T-cell (primary cell): ENCODE measurements around the gene DHRS1. TPM values are rescaled to one million over a fixed set of nuclear protein-coding genes. Genes with fewer than 3 reads are reported as not detected.

Source experiments
- ATAC-seq, 4 experiments: fragments of 200-7000 bp in 3 of 4; fragments of 150-1000 bp in 1 of 4; cut with Tn5 transposase; replicated peaks in 1 of 4; 1 replicate in 3 of 4; 2 replicates in 1 of 4; pipeline ENCODE4 v1.10.0; 2021; ENCODE audit warnings: moderate library complexity in 3 of 4, mild to moderate bottlenecking in 2 of 4, moderate number of reproducible peaks in 1 of 4
- CTCF ChIA-PET, 2 donors: fragments of 300-600 bp; sonication (Branson Sonifier 250); formaldehyde crosslinking; loops; one replicate each; lab custom pipeline; 2022; ENCODE audit warnings: antibody characterized with exemption in 2 of 2; lab: Charles Lee
- POLR2A ChIA-PET, 2 donors: fragments of 300-600 bp; sonication (Branson Sonifier 250); formaldehyde crosslinking; loops; one replicate each; lab custom pipeline; 2022; ENCODE audit warnings: antibody characterized with exemption in 2 of 2; lab: Charles Lee
- DNase-seq, 35 experiments: peaks; one replicate each; pipeline versions ENCODE4 v3.0.0 to v3.0.0-alpha.2; 2013 to 2023
- H3K27ac ChIP-seq: one replicate; pipeline ENCODE4 v1.5.1; 2013; ENCODE audit warnings: low read length
- H3K27me3 ChIP-seq, 2 experiments: replicated peaks in 1 of 2; 1 replicate in 1 of 2; 2 replicates in 1 of 2; pipeline versions ENCODE4 v1.6.1 to v1.7.0; 2013; ENCODE audit warnings: low read length in 1 of 2, mixed read lengths in 1 of 2; ENCODE audit not compliant: control insufficient read depth in 2 of 2, insufficient read depth in 2 of 2; ENCODE audit errors: extremely low read depth in 1 of 2
- H3K36me3 ChIP-seq, 2 donors: 1 replicate in 1 of 2; 2 replicates in 1 of 2; pipeline versions ENCODE4 v1.6.1 to v1.7.0; 2013; ENCODE audit warnings: low read length in 1 of 2; ENCODE audit not compliant: control insufficient read depth in 2 of 2, insufficient read depth in 1 of 2; ENCODE audit errors: extremely low read depth in 1 of 2
- H3K4me1 ChIP-seq, 2 experiments: 1 replicate in 1 of 2; 2 replicates in 1 of 2; pipeline versions ENCODE4 v1.6.1 to v1.7.0; 2013; ENCODE audit warnings: low read length in 2 of 2, mixed read lengths in 1 of 2; ENCODE audit not compliant: insufficient read depth in 2 of 2, control insufficient read depth in 1 of 2; ENCODE audit errors: extremely low read depth in 1 of 2
- H3K4me3 ChIP-seq, 2 donors: 1 replicate in 1 of 2; 2 replicates in 1 of 2; pipeline versions ENCODE4 v1.5.1 to v1.7.0; 2013; ENCODE audit warnings: mild to moderate bottlenecking in 2 of 2, low read length in 1 of 2, moderate library complexity in 1 of 2; ENCODE audit not compliant: control insufficient read depth in 1 of 2; ENCODE audit errors: extremely low read depth in 1 of 2
- H3K9me3 ChIP-seq: 2 replicates; pipeline ENCODE4 v1.7.0; 2013
- H3K27ac Mint-ChIP-seq, 2 donors: one replicate each; pipeline ENCODE4 v1.8.0; 2020 to 2021; ENCODE audit warnings: mild to moderate bottlenecking in 2 of 2, mixed read lengths in 2 of 2
- H3K27me3 Mint-ChIP-seq, 2 donors: one replicate each; pipeline ENCODE4 v1.8.0; 2021 to 2022; ENCODE audit warnings: mixed read lengths in 2 of 2
- H3K36me3 Mint-ChIP-seq: one replicate; pipeline ENCODE4 v1.8.0; 2021; ENCODE audit warnings: mixed read lengths
- H3K4me1 Mint-ChIP-seq, 3 donors: one replicate each; pipeline ENCODE4 v1.8.0; 2020 to 2022; ENCODE audit warnings: mixed read lengths in 3 of 3, mild to moderate bottlenecking in 1 of 3
- H3K4me3 Mint-ChIP-seq, 3 donors: one replicate each; pipeline ENCODE4 v1.8.0; 2020 to 2022; ENCODE audit warnings: mild to moderate bottlenecking in 3 of 3, mixed read lengths in 3 of 3, moderate library complexity in 3 of 3
- H3K9me3 Mint-ChIP-seq, 3 donors: one replicate each; pipeline ENCODE4 v1.8.0; 2020 to 2022; ENCODE audit warnings: mixed read lengths in 3 of 3
- WGBS: methylation state at CpG from one replicate; pipeline ENCODE4 v1.1.5; 2013; ENCODE audit warnings: missing lambda C conversion rate; ENCODE audit not compliant: insufficient coverage; 5-methylcytosine and 5-hydroxymethylcytosine counted together
- total RNA-seq, 35 experiments: library from RNA in 6 of 35; stranded (reverse) in 6 of 35; fragments of 120-200 nt in 1 of 35; gene quantifications; one replicate each; pipeline versions ENCODE4 v1.2.1 to v1.2.4 and lab custom pipeline; 2013 to 2026

DHRS1 gene
- total RNA-seq, 5 donors from 2014 or later (not counting 1 experiment from before 2014, with no cell fraction given): 34.2 to 47.6 (median 39.1) TPM

- CTCF ChIA-PET: interaction anchor here (0.6 to 2.4 kb wide), 11 partner anchors 9 to 119 kb away, joined by 3 to 10 read pairs (median 4); partner anchors contain the start of genes DHRS1 (in 1 of the 2), NOP9 (in 1 of the 2) and TINF2 (in 1 of the 2)
Observed at GRCh38 chr14:24311837-24312615, 12.4 kb upstream of the DHRS1 start.

GRCh38 chr14:24310646-24311604 lies 11.3 kb upstream of the DHRS1 start, which contains the start of gene LTB4R:
LTB4R (plus strand) TSS chr14:24311502; CDS start chr14:24315652, 4,150 bp downstream.
- Histone ChIP-seq H3K27me3 (no peaks in the 10 kb centered on the region), H3K27ac (peak within 1 kb of the TSS; percentile 77), H3K4me3 (peak within 1 kb of the TSS; percentile 61 to 64), H3K36me3 (peaks cover 0 to 18% of the 10 kb centered on the region in 2 donors), H3K9me3 (no peaks in the 10 kb centered on the region), H3K4me1 (peaks cover 39 to 78% of the 10 kb centered on the region in 2 experiments)
- Mint-ChIP-seq H3K27me3 (no peaks in the 10 kb centered on the region), H3K4me3 (peak within 1 kb of the TSS; percentile 74 to 83 (median 77)), H3K27ac (peak within 1 kb of the TSS; percentile 94), H3K36me3 (peaks cover 15% of the 10 kb centered on the region), H3K9me3 (no peaks in the 10 kb centered on the region), H3K4me1 (peaks cover 72 to 78% (median 77%) of the 10 kb centered on the region in 3 donors)
- ChIA-PET CTCF (interaction anchor here (0.5 to 2.4 kb wide), 18 partner anchors 9 to 150 kb away, joined by 3 to 10 read pairs (median 4); partner anchors contain the start of genes IRF9 (in 1 of the 2), MDP1 (in 1 of the 2) and TINF2 (in 1 of the 2)), POLR2A (interaction anchor here in 1 of 2 donors (0.6 to 1.7 kb wide), 2 partner anchors 68 to 175 kb away, joined by 4 to 5 read pairs; partner anchors contain the start of genes PSME1 and TINF2)
- DNase-seq: peak; percentile 31 to 84 (median 59)
- ATAC-seq: peak; percentile 86 to 91 (median 88)
- 11% methylated on average over 98 of the region's 99 CpGs for WGBS

More at GRCh38 chr14:24311837-24312615, 12.4 kb upstream of the DHRS1 start:
- no peaks in the 10 kb centered on the region for H3K27me3 Mint-ChIP-seq
- peak overlapping the region; percentile 74 to 83 (median 77) for H3K4me3 Mint-ChIP-seq
- peaks cover 39 to 80% of the 10 kb centered on the region in 2 experiments for H3K4me1 ChIP-seq
- peaks cover 8% of the 10 kb centered on the region for H3K36me3 Mint-ChIP-seq
- H3K27ac ChIP-seq: peak overlapping the region; percentile 77
- POLR2A ChIA-PET: interaction anchor here in 1 of 2 donors (1.7 kb wide), 1 partner anchor 70 kb away, joined by 5 read pairs; the partner anchor contains the start of gene TINF2
- no CpG with 5 or more reads among the region's 1 CpG for WGBS
- peak in 1 of 35 experiments; percentile 54 for DNase-seq
- H3K36me3 ChIP-seq: peaks cover 0 to 6% of the 10 kb centered on the region in 2 donors
- peak overlapping the region; percentile 61 to 64 for H3K4me3 ChIP-seq
- H3K4me1 Mint-ChIP-seq: peaks cover 72 to 78% (median 77%) of the 10 kb centered on the region in 3 donors
- peak overlapping the region; percentile 94 for H3K27ac Mint-ChIP-seq
- no peaks in the 10 kb centered on the region for H3K9me3 Mint-ChIP-seq
- no peaks in the 10 kb centered on the region for H3K9me3 ChIP-seq
- no peaks in the 10 kb centered on the region for H3K27me3 ChIP-seq
- no peak for ATAC-seq

- Mint-ChIP-seq H3K4me3 (peak overlapping the region; percentile 74 to 83 (median 77)), H3K27ac (peak overlapping the region; percentile 87 to 91), H3K36me3 (peaks cover 21% of the 10 kb centered on the region), H3K27me3 (no peaks in the 10 kb centered on the region), H3K4me1 (peaks cover 65 to 72% (median 71%) of the 10 kb centered on the region in 3 donors), H3K9me3 (no peaks in the 10 kb centered on the region)
- ATAC-seq (no peak), DNase-seq (no peak)
- 20% methylated on average over 4 of the region's 5 CpGs for WGBS
- Histone ChIP-seq H3K36me3 (peaks cover 5 to 24% of the 10 kb centered on the region in 2 donors), H3K27ac (peak overlapping the region; percentile 76), H3K4me1 (peaks cover 39 to 72% of the 10 kb centered on the region in 2 experiments), H3K9me3 (no peaks in the 10 kb centered on the region), H3K4me3 (peak overlapping the region; percentile 46 to 64), H3K27me3 (no peaks in the 10 kb centered on the region)
- POLR2A ChIA-PET: interaction anchor here in 1 of 2 donors (1.7 kb wide), 1 partner anchor 68 kb away, joined by 5 read pairs; the partner anchor contains the start of gene TINF2
- CTCF ChIA-PET: interaction anchor here (0.5 to 2.7 kb wide), 15 partner anchors 8 to 149 kb away, joined by 3 to 25 read pairs (median 5); partner anchors contain the start of genes IRF9 (in 1 of the 2), MDP1 (in 1 of the 2) and TINF2 (in 1 of the 2)
Observed at GRCh38 chr14:24310265-24310645, 10.7 kb upstream of the DHRS1 start.

GRCh38 chr14:24309538-24310264 lies 10.1 kb upstream of the DHRS1 start, which contains the start of gene LTB4R2:
LTB4R2 (plus strand) TSS chr14:24310140; CDS start chr14:24310665, 525 bp downstream.
- H3K9me3 ChIP-seq: no peaks in the 10 kb centered on the region
- peaks cover 10 to 30% of the 10 kb centered on the region in 2 donors for H3K36me3 ChIP-seq
- ChIA-PET CTCF (interaction anchor here (0.7 to 4.5 kb wide), 15 partner anchors 8 to 148 kb away, joined by 3 to 25 read pairs (median 7); partner anchors contain the start of genes IRF9 (in 1 of the 2), MDP1 (in 1 of the 2), RABGGTA (in 1 of the 2) and TINF2 (in 1 of the 2)), POLR2A (interaction anchor here in 1 of 2 donors (1.7 kb wide), 1 partner anchor 67 kb away, joined by 5 read pairs; the partner anchor contains the start of gene TINF2)
- DNase-seq: no peak
- no peaks in the 10 kb centered on the region for H3K9me3 Mint-ChIP-seq
- WGBS: 100% methylated on average over 2 of the region's 5 CpGs
- H3K4me1 ChIP-seq: peaks cover 38 to 66% of the 10 kb centered on the region in 2 experiments
- no peaks in the 10 kb centered on the region for H3K27me3 ChIP-seq
- H3K4me1 Mint-ChIP-seq: peaks cover 59 to 66% (median 66%) of the 10 kb centered on the region in 3 donors
- H3K4me3 Mint-ChIP-seq: peak within 1 kb of the TSS; percentile 74 to 83 (median 77)
- no peaks in the 10 kb centered on the region for H3K27me3 Mint-ChIP-seq
- peaks cover 27% of the 10 kb centered on the region for H3K36me3 Mint-ChIP-seq
- peak within 1 kb of the TSS; percentile 61 to 64 for H3K4me3 ChIP-seq
- H3K27ac Mint-ChIP-seq: peak within 1 kb of the TSS; percentile 87 to 94
- no peak for ATAC-seq
- peak within 1 kb of the TSS; percentile 76 for H3K27ac ChIP-seq
